ENCODE results near the gene WDR88. TPM values are rescaled to one million over a fixed set of nuclear protein-coding genes. Genes with fewer than 3 reads are reported as not detected.

WDR88 gene
- total and polyA plus RNA-seq, 8 donors, result not detected

- Histone ChIP-seq H3K36me3 (peaks cover 0 to 66% (median 28%) of the 10 kb centered on the region in 3 donors), H3K4me1 (no peaks in the 10 kb centered on the region), H3K9me3 (no peaks in the 10 kb centered on the region), H3K4me3 (no peak overlapping the region), H3K27ac (no peak overlapping the region), H3K27me3 (no peaks in the 10 kb centered on the region)
- TF ChIP-seq CTCF (IDR thresholded peaks at IDR 0.05), result no peak
- FAIRE-seq (no peak), DNase-seq (no peak), ATAC-seq (no peak)
- 81 to 85% methylated on average over 3 of the region's 3 CpGs for WGBS, 2 donors
- intact Hi-C loops (cut with DNase I), result no loop called here
These were observed 41.7 kb upstream of the WDR88 start for GRCh38 chr19:33090179-33090578.

GRCh38 chr19:33093420-33094210, 38.3 kb upstream of the WDR88 start:
- H3K27ac ChIP-seq, result no peak overlapping the region
- H3K4me3 ChIP-seq, result no peak overlapping the region
- no peaks in the 10 kb centered on the region for H3K4me1 ChIP-seq
- no peaks in the 10 kb centered on the region for H3K9me3 ChIP-seq
- DNase-seq, result no peak
- ATAC-seq, result no peak
- intact Hi-C loops (cut with DNase I), result no loop called here
- FAIRE-seq, result no peak
- H3K36me3 ChIP-seq, result peaks cover 0 to 82% (median 36%) of the 10 kb centered on the region in 3 donors
- H3K27me3 ChIP-seq, result no peaks in the 10 kb centered on the region
- 90 to 91% methylated on average over 11 of the region's 11 CpGs for WGBS, 2 donors
- TF ChIP-seq CTCF (IDR thresholded peaks at IDR 0.05), result no peak

GRCh38 chr19:33094436-33095067, 37.4 kb upstream of the WDR88 start:
- no peak overlapping the region for H3K27ac ChIP-seq
- WGBS, 2 donors, result 93 to 99% methylated on average over 6 of the region's 6 CpGs
- H3K27me3 ChIP-seq, result no peaks in the 10 kb centered on the region
- FAIRE-seq, result no peak
- no peaks in the 10 kb centered on the region for H3K9me3 ChIP-seq
- DNase-seq, result no peak
- intact Hi-C loops (cut with DNase I), result no loop called here
- no peak for TF ChIP-seq CTCF (IDR thresholded peaks at IDR 0.05)
- H3K36me3 ChIP-seq, result peaks cover 0 to 72% (median 28%) of the 10 kb centered on the region in 3 donors
- H3K4me1 ChIP-seq, result no peaks in the 10 kb centered on the region
- no peak for ATAC-seq
- H3K4me3 ChIP-seq, result no peak overlapping the region

- H3K27me3 ChIP-seq, result no peaks in the 10 kb centered on the region
- H3K4me1 ChIP-seq, result no peaks in the 10 kb centered on the region
- peaks cover 0 to 58% (median 18%) of the 10 kb centered on the region in 3 donors for H3K36me3 ChIP-seq
- FAIRE-seq (no peak), DNase-seq (no peak), ATAC-seq (no peak)
- TF ChIP-seq CTCF (IDR thresholded peaks at IDR 0.05), result no peak
- intact Hi-C loops (cut with DNase I), result no loop called here
- H3K9me3 ChIP-seq, result no peaks in the 10 kb centered on the region
- 60 to 68% methylated on average over 4 of the region's 4 CpGs for WGBS, 2 donors
- H3K4me3 ChIP-seq, result no peak overlapping the region
- H3K27ac ChIP-seq, result no peak overlapping the region
These were observed 35.9 kb upstream of the WDR88 start for GRCh38 chr19:33096005-33096404.

- no peaks in the 10 kb centered on the region for H3K9me3 ChIP-seq
- no peaks in the 10 kb centered on the region for H3K27me3 ChIP-seq
- no peak for TF ChIP-seq CTCF (IDR thresholded peaks at IDR 0.05)
- intact Hi-C loops (cut with DNase I), result no loop called here
- peak in 2 of 6 donors; percentile 16 to 42 for DNase-seq
- no peak overlapping the region for H3K27ac ChIP-seq
- no peak for FAIRE-seq
- H3K36me3 ChIP-seq, result peaks cover 4 to 60% (median 20%) of the 10 kb centered on the region in 3 donors
- no peak overlapping the region for H3K4me3 ChIP-seq
- WGBS, 2 donors, result 72 to 73% methylated on average over 4 of the region's 4 CpGs
- ATAC-seq, result no peak
- H3K4me1 ChIP-seq, result no peaks in the 10 kb centered on the region
These were observed 33.8 kb upstream of the WDR88 start for GRCh38 chr19:33098055-33098534.

Measured in pancreas (tissue), 10 donors.